HG03066 (cell line): ENCODE measurements around the gene ATP1A3.
"Not testable (repeated sequence)": the region's sequence is repeated elsewhere in the genome, so short reads cannot be mapped to it uniquely, and the experiment has no call there.

Experiments used
- ATAC-seq: cut with Tn5 transposase; IDR thresholded peaks from one replicate; pipeline ENCODE4 v1.9.1; 2021; ENCODE audit warnings: low read depth; ENCODE audit not compliant: unreplicated experiment

The ATP1A3 gene

DNA sequence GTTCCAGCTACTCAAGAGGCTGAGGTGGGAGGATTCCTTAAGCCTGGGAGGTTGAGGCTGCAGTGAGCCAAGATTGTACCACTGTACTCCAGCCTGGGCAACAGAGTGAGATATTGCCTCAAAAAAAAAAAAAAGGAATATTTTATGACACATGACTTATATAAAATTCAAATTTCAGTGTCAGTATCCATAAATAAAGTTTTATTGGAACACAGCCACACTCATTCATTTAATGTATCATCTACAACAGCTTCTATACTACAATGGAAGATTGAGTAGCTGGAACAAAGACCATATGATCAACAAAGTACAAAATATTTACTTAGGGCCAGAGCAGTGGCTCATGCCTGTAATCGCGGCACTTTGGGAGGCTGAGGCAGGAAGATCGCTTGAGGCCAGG is 18.7 kb upstream of the ATP1A3 start:
- ATAC-seq = not testable (repeated sequence)

DNA sequence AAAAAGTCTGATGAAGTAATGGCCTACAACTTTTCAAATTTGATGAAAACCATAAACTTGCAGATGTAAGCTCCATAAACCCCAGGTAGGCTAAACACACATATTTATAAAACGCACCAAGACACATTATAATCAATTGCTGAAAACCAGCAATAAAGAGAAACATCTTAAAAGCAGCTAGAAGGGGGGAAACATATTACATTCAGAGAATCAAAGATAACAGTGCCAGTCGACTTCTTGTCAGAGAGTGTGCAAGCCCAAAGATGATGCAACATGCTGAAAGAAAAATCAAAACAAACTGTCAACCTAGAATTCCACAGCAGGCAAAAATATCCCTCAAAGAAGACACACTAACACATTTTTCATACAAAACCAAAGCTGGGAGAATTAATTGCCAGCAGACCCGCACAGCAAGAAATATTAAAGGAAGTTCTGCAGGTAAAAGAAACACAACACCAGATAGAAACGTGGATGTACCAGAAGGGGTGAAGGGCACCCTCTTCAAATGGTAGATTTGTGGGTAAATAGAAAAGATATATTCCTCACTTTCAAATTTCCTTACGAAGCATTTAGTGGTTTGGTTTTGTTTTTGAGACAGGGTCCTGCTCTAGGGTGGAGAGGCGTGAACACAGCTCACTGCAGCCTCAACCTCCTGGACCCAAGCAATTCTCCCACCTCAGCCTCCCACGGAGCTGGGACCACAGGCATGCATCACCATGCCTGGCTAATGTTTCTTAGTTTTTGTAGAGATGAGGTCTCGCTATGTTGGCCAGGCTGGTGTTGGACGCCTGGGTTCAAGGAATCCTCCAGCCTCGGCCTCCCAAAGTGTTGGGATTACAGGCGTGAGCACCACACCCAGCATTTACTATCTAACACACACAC is 16.5 kb upstream of the ATP1A3 start:
- no peak for ATAC-seq

DNA sequence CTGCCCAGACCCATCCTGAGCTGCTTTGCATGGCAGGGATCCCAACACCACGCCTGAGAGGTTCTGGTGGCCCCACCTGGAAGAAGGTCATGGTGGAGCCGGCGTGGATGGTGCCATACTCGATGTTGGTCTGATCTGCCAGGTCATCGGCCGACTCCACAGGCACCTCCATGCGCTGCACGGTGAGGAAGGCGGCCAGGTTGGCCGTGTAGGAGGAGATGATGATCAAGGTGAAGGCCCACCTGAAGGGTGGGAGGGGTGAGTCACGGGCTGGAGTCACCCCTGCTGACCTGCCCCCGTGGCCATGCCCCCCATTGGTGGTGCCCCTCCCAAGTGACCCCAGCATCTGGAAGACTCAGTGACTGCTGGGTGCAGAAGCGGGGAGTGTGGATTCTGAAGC is 12.5 kb upstream of the ATP1A3 start:
- ATAC-seq = no peak

DNA sequence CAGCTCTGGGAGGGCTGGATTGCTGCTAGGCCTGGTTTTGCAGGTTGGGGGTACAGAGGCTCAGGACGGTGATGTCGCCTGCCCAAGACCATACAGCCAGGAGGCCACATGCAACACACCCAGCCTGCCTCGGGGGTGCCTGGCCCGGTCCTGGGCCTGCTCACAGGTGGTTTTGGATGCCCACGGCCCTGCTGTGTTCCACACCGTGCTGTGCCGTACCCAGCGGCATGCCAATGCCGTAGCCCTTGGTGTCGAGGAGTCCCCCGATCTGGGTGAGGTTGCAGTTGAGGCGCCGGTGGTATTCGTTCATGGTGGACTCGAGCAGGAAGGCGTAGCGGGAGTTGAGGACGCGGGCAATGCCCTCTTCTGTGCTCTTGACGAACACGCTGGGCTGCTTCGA is 11.5 kb upstream of the ATP1A3 start:
- ATAC-seq = no peak

- no peak for ATAC-seq
Observed at GRCh38 chr19:42003506-42004294, 9.7 kb upstream of the ATP1A3 start.

GRCh38 chr19:41999878-42000208 is 5.8 kb upstream of the ATP1A3 start:
- no peak for ATAC-seq

- no peak for ATAC-seq
Observed at GRCh38 chr19:41999071-41999877, 5.2 kb upstream of the ATP1A3 start.

GRCh38 chr19:41998246-41999020 is 4.4 kb upstream of the ATP1A3 start:
- ATAC-seq = no peak

DNA sequence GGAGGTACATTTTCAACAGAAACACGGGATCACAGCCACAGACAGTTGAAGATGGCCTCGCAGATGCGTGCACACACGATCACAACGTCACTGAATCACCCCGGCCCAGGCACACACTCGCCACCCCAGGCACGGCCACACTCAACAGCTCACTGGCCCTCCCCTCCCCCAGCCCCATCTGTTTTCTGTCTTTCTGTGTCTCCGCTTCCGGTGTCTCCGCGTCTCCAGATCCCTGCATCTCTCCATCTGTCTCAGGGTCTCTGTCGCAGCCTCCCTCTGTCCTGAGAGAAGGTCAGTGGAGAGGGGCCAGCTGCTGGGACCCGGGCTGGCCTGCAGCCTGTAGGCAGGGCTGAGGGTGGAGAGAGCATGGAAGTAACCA is 3.8 kb upstream of the ATP1A3 start:
- ATAC-seq = no peak

- ATAC-seq = no peak
Observed at GRCh38 chr19:41997121-41997850, 3.3 kb upstream of the ATP1A3 start.

DNA sequence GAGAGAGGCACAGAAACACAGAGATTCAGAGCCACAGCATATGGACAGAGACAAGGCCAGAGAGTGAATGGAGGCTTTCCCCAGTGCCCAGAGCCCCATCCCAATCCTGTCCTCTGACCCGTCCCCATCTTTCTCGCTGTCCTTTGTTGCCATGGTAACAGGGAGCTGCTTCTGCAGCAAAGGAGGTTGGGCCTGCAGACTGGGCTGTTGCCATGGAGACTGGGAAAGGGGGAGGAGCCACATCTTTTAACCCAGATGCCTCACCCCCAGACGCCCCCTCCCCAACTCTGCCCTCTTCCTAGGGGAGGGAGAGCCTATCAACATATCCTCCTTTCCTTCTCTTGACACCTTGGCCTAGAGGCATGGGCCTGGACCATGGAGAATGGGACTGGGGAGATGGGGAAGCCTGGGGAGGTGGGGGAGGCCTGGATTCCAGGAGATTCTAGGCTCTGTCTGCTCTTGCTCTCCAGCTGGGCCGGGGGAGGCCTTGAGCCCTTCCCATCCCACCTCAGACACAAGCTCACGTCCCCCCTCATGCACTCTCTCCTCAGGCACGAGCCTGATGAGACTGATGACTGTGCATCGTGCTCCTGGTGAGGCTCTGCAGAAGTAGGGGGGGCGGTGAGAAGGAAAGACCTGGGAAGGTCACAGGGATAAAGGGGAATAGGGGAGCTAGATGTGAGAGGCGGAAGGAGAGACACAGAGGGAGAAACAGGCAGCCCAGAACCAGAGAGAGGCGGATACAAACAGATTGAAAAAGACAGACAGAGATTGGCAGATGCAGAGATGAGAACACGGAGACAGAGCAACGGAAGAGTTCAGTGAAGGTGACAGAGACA is 2.1 kb upstream of the ATP1A3 start:
- ATAC-seq = no peak

DNA sequence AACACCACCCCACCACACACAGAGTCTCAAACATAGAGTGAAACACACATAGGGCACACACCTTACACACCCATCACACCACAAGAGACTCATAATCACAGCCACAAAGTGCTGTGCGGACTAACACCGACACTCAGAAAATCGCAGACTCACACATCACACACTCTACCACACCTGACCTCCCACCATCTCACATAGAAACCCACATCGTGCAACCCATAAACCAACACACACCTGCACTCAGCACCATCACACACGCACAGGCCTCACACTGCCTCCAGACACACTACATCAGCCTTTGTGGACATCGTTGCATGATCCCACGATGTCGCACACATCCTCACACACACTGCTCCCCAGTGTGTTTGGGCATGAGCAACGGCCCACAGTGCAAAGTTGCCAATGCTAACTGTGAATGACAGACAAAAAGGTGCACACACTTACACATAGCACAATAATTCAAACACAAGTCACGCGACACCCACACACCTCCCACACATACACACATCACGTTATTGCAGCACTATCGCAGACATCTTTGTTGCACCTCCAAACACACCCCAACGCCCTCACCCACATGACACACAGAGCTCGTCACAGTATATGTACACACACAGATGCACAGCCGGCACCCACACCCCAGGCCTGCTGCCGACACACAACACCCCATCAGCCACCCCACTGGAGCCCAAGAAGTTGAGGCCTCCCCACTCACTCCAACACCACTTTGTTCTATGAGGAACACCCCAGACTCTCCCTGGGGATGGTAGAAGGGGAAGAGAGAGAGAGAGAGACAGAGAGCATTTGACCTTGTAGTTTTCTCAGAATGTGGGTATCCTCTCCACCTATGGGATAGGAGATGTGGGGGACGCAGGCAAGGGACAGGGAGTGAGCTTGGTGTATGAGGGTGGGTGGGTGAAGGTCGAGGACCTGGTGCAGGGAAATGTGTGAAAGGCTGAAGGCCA is 1.2 kb upstream of the ATP1A3 start:
- ATAC-seq = no peak

DNA sequence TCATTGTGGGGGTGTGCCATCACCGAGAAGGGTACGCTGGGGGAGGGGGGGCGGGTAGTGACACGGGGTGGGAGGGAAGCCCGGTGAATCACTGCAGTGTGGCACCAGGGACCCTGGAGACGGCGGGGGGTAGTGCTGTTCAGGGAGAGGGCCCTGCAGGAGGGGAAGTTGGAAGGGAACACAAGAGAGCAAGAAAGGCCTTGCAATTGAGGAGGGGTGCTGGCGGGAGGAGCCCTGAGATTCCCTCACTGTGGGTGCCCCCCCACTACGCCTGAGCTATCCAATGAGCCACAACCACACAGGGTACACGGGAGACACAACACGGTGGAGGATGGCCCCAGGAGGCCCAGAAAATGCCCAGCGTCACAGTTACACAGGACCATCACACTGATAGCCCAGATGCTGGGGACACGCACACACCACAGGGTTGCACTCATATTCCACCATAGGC is 516 bp upstream of the ATP1A3 start:
- no peak for ATAC-seq

GRCh38 chr19:41991925-41992569 is 2.0 kb downstream of the ATP1A3 start:
- not testable (repeated sequence) for ATAC-seq

- ATAC-seq = no peak
Observed at GRCh38 chr19:41991025-41991424, 3.0 kb downstream of the ATP1A3 start.

DNA sequence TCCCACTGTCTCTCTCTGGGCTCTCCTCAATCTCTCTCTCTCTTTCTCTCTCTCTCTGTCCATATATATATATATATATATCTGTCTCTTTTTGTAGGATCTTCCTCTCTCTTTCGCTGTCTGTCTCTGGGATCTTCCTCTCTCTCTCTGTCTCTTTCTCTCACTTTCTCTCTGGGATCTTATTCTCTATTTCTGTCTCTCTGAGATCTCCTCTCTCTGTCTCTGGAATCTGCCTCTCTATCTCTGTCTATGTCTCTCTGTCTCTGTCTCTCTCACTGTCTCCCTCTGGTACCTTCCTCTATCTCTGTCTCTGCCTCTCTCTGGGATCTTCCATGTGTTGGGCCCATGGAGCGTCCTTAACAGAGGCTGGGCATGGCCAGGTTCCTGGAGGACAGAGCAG is 3.4 kb downstream of the ATP1A3 start:
- no peak for ATAC-seq

GRCh38 chr19:41990028-41990427 is 4.0 kb downstream of the ATP1A3 start:
- ATAC-seq = no peak
